B cell (primary cell): ENCODE results near the gene PP2D1.

Source experiments
- EZH2 ChIP-seq: IDR thresholded peaks from 2 replicates; pipeline ENCODE4 v1.6.1; 2012; ENCODE audit warnings: borderline replicate concordance, low read depth, mild to moderate bottlenecking, moderate library complexity, low read length; ENCODE audit not compliant: insufficient read depth, poor library complexity, severe bottlenecking
- TF ChIP-seq, protein P1 (sequence below): fragments of 200-600 bp; IDR thresholded peaks from one replicate; pipeline ENCODE4 v1.8.0; 2022; ENCODE audit warnings: antibody characterized with exemption, mild to moderate bottlenecking

DNA sequence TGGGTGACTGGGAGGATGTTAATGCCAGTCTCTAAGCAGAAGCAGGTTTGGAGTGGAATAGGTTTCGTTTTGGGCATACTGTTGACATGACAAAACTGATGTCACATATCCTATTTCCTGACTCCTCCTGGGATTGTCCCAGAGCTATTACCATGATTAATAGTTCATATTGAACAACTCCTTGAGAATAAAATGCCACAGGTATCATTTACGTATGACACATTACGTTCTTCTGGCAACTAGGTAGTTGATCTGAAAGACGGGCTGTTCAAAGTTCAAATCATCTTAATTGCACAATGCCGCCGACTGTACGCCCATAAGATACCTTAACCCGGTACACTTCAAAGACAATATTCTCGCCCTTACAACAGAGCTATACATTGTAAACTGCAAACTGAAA, 66.5 kb downstream of the PP2D1 start:
- TF ChIP-seq, protein P1, sequence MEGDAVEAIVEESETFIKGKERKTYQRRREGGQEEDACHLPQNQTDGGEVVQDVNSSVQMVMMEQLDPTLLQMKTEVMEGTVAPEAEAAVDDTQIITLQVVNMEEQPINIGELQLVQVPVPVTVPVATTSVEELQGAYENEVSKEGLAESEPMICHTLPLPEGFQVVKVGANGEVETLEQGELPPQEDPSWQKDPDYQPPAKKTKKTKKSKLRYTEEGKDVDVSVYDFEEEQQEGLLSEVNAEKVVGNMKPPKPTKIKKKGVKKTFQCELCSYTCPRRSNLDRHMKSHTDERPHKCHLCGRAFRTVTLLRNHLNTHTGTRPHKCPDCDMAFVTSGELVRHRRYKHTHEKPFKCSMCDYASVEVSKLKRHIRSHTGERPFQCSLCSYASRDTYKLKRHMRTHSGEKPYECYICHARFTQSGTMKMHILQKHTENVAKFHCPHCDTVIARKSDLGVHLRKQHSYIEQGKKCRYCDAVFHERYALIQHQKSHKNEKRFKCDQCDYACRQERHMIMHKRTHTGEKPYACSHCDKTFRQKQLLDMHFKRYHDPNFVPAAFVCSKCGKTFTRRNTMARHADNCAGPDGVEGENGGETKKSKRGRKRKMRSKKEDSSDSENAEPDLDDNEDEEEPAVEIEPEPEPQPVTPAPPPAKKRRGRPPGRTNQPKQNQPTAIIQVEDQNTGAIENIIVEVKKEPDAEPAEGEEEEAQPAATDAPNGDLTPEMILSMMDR: no peak
- no peak for TF ChIP-seq EZH2
